ENCODE data around the gene ZNF18.
"Not testable (repeated sequence)": the region's sequence is repeated elsewhere in the genome, so short reads cannot be mapped to it uniquely, and the experiment has no call there.

ZNF18 gene

DNA sequence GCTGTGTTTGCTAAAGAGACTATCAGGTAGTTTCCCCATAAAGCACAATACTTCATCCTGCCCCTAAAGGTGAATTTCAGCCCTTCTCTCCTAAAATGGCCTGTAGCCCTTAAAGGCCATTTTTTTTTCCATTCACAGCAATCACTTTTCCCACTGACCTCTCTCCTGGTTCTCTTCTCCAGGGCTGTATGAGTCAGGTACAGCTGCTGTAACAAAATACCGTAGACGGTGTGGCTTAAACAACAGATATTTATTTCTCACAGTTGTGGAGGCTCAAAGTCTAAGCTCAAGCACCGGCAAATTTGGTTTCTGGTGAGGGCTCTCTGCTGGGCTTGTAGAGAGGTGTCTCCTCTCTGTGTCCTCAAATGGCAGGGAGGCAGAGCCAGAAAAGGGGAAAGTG, 44.7 kb downstream of the ZNF18 start:
- H3K9me3 ChIP-seq (ENCODE audit: control insufficient read depth, insufficient read depth, low read length), result peaks cover 5% of the 10 kb centered on the region; the same call in 1 of the 2 replicates
- H3K4me1 ChIP-seq (ENCODE audit: control insufficient read depth, low read length), result no peaks in the 10 kb centered on the region
- H3K27me3 ChIP-seq (ENCODE audit: control insufficient read depth, low read length), result no peaks in the 10 kb centered on the region
- H3K4me2 ChIP-seq (ENCODE audit: low read length), result no peak overlapping the region
- H4K20me1 ChIP-seq (ENCODE audit: control insufficient read depth, insufficient read depth, low read depth, low read length), result no peaks in the 10 kb centered on the region
- H3K27ac ChIP-seq (ENCODE audit: low read depth, low read length), result no peak overlapping the region
- H3K9me2 ChIP-seq (replicated peaks; ENCODE audit: control insufficient read depth, low read length), result no peaks in the 10 kb centered on the region
- H3K36me3 ChIP-seq (ENCODE audit: control insufficient read depth, low read length), result no peaks in the 10 kb centered on the region
- no peaks in the 10 kb centered on the region for H3K79me2 ChIP-seq (ENCODE audit: control insufficient read depth, low read length)
- H3F3A ChIP-seq (ENCODE audit: control insufficient read depth, insufficient read depth), result no peaks in the 10 kb centered on the region
- no peak overlapping the region for H3K4me3 ChIP-seq (ENCODE audit: low read length)
- TF ChIP-seq, protein P1, sequence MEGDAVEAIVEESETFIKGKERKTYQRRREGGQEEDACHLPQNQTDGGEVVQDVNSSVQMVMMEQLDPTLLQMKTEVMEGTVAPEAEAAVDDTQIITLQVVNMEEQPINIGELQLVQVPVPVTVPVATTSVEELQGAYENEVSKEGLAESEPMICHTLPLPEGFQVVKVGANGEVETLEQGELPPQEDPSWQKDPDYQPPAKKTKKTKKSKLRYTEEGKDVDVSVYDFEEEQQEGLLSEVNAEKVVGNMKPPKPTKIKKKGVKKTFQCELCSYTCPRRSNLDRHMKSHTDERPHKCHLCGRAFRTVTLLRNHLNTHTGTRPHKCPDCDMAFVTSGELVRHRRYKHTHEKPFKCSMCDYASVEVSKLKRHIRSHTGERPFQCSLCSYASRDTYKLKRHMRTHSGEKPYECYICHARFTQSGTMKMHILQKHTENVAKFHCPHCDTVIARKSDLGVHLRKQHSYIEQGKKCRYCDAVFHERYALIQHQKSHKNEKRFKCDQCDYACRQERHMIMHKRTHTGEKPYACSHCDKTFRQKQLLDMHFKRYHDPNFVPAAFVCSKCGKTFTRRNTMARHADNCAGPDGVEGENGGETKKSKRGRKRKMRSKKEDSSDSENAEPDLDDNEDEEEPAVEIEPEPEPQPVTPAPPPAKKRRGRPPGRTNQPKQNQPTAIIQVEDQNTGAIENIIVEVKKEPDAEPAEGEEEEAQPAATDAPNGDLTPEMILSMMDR (IDR thresholded peaks at IDR 0.05; ENCODE audit: low read depth, low read length, poor library complexity, severe bottlenecking), result no peak
- TF ChIP-seq EZH2phosphoT487 (IDR thresholded peaks at IDR 0.05; ENCODE audit: borderline replicate concordance, low read length), result no peak

DNA sequence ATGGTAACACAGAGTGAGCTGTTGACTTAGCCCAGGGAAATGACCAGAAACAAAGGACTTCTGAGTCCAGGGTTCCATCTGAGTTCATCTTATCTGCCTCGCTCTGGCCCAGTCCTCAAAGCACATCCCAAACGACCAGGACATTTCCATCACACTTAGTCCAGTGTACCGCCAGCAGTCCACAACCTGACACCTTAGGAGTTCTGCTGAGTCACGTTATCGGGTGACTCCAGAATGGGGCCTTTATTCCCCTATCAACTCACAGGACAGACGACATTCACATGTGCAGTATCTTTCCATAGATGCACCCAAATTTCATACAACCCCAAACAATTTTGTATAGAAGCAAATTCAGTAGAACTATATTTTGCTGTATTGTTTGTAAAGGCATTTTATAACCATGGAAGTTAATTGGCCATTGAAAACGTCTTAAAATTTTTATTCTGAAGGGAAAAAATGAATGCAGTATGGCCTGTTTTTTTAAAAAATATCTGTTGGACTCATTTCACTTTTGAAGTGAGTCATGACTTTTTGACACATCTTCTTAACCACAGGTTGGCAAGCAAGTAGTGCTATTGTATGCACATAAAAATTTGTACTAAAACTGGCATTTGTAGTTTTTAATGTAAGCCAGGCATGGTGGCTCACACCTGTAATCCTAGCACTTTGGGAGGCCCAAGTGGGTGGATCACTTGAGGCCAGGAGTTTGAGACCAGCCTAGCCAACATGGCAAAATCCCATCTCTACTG, 46.3 kb downstream of the ZNF18 start:
- no peak overlapping the region for H3K4me2 ChIP-seq (ENCODE audit: low read length)
- TF ChIP-seq, protein P1 (IDR thresholded peaks at IDR 0.05; ENCODE audit: low read depth, low read length, poor library complexity, severe bottlenecking), result no peak
- TF ChIP-seq EZH2phosphoT487 (IDR thresholded peaks at IDR 0.05; ENCODE audit: borderline replicate concordance, low read length), result no peak
- no peaks in the 10 kb centered on the region for H3K36me3 ChIP-seq (ENCODE audit: control insufficient read depth, low read length)

DNA sequence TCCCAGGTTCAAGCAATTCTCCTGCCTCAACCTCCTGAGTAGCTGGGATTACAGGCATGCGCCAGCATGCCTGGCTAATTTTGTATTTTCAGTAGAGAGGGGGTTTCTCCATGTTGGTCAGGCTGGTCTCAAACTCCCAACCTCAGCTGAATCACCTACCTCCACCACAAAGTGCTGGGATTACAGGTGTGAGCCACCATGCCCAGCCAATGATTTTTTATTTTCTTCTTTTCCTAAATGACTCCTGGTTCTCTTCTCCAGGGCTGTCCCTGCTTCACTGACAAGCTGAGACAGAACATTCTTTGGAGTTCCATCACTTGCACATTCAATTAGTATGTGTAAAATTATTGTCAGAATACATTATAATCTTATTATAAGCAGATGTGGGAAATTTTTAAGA, 47.7 kb downstream of the ZNF18 start:
- H3F3A ChIP-seq (ENCODE audit: control insufficient read depth, insufficient read depth); H3K79me2 ChIP-seq (ENCODE audit: control insufficient read depth, low read length); H3K27ac ChIP-seq (ENCODE audit: low read depth, low read length); H3K4me2 ChIP-seq (ENCODE audit: low read length); H4K20me1 ChIP-seq (ENCODE audit: control insufficient read depth, insufficient read depth, low read depth, low read length); H3K27me3 ChIP-seq (ENCODE audit: control insufficient read depth, low read length); H3K36me3 ChIP-seq (ENCODE audit: control insufficient read depth, low read length); H3K4me3 ChIP-seq (ENCODE audit: low read length); H3K9me3 ChIP-seq (ENCODE audit: control insufficient read depth, insufficient read depth, low read length); H3K9me2 ChIP-seq (replicated peaks; ENCODE audit: control insufficient read depth, low read length); H3K4me1 ChIP-seq (ENCODE audit: control insufficient read depth, low read length): not testable (repeated sequence)

More for the DNA sequence above, 46.3 kb downstream of the ZNF18 start:
- no peaks in the 10 kb centered on the region for H3F3A ChIP-seq (ENCODE audit: control insufficient read depth, insufficient read depth)
- H3K27me3 ChIP-seq (ENCODE audit: control insufficient read depth, low read length), result no peaks in the 10 kb centered on the region
- no peak overlapping the region for H3K4me3 ChIP-seq (ENCODE audit: low read length)
- no peak overlapping the region for H3K27ac ChIP-seq (ENCODE audit: low read depth, low read length)
- H3K79me2 ChIP-seq (ENCODE audit: control insufficient read depth, low read length), result no peaks in the 10 kb centered on the region
- H3K9me3 ChIP-seq (ENCODE audit: control insufficient read depth, insufficient read depth, low read length), result peaks cover 5% of the 10 kb centered on the region; the same call in 1 of the 2 replicates
- no peaks in the 10 kb centered on the region for H4K20me1 ChIP-seq (ENCODE audit: control insufficient read depth, insufficient read depth, low read depth, low read length)
- H3K9me2 ChIP-seq (replicated peaks; ENCODE audit: control insufficient read depth, low read length), result no peaks in the 10 kb centered on the region
- H3K4me1 ChIP-seq (ENCODE audit: control insufficient read depth, low read length), result no peaks in the 10 kb centered on the region

DNA sequence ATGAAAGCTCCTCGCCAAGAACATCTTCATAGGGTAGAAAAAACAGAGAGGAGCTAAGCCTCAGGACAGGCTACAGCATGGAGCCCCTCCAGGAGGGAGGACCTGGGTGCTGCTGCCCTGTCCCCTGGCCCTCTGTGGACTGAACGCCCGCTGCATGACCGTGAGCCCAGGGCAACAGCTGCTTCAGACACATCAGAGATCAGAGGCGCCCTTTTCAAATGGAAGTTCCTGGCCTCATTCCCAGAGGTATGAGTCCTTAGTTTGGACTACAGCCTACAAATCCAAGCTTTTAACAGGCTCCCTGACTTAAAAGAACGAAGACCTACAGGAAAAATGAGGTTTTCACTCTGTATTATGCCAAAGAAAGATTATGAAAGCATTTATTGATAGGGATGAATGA, 48.5 kb downstream of the ZNF18 start:
- no peaks in the 10 kb centered on the region for H3K36me3 ChIP-seq (ENCODE audit: control insufficient read depth, low read length)
- no peaks in the 10 kb centered on the region for H3K27me3 ChIP-seq (ENCODE audit: control insufficient read depth, low read length)
- H3F3A ChIP-seq (ENCODE audit: control insufficient read depth, insufficient read depth), result no peaks in the 10 kb centered on the region
- peaks cover 5% of the 10 kb centered on the region; the same call in 1 of the 2 replicates for H3K9me3 ChIP-seq (ENCODE audit: control insufficient read depth, insufficient read depth, low read length)
- no peak overlapping the region for H3K4me3 ChIP-seq (ENCODE audit: low read length)
- TF ChIP-seq, protein P1 (IDR thresholded peaks at IDR 0.05; ENCODE audit: low read depth, low read length, poor library complexity, severe bottlenecking), result no peak
- TF ChIP-seq EZH2phosphoT487 (IDR thresholded peaks at IDR 0.05; ENCODE audit: borderline replicate concordance, low read length), result no peak
- no peaks in the 10 kb centered on the region for H3K79me2 ChIP-seq (ENCODE audit: control insufficient read depth, low read length)
- H3K4me2 ChIP-seq (ENCODE audit: low read length), result no peak overlapping the region
- H3K9me2 ChIP-seq (replicated peaks; ENCODE audit: control insufficient read depth, low read length), result no peaks in the 10 kb centered on the region
- H3K27ac ChIP-seq (ENCODE audit: low read depth, low read length), result no peak overlapping the region
- no peaks in the 10 kb centered on the region for H4K20me1 ChIP-seq (ENCODE audit: control insufficient read depth, insufficient read depth, low read depth, low read length)
- no peaks in the 10 kb centered on the region for H3K4me1 ChIP-seq (ENCODE audit: control insufficient read depth, low read length)
